ENCODE measurements around the gene RIT2. TPM values are rescaled to one million over a fixed set of nuclear protein-coding genes. Genes with fewer than 3 reads are reported as not detected.

The RIT2 gene
- total RNA-seq, 4 donors from 2014 or later, result not detected

GRCh38 chr18:42961298-42961697 is 154.2 kb downstream of the RIT2 start:
- Histone ChIP-seq H3K27me3 (no peaks in the 10 kb centered on the region), H3K27ac (no peak overlapping the region), H3K4me1 (no peaks in the 10 kb centered on the region), H3K9me3 (no peaks in the 10 kb centered on the region), H3K4me3 (no peak overlapping the region), H3K36me3 (no peaks in the 10 kb centered on the region)
- TF ChIP-seq POLR2AphosphoS5 (IDR thresholded peaks at IDR 0.05) (no peak), POLR2A (IDR thresholded peaks at IDR 0.05) (no peak), EP300 (IDR thresholded peaks at IDR 0.05) (no peak), CTCF (IDR thresholded peaks at IDR 0.05) (no peak)
- no peak for ATAC-seq
- WGBS, 2 donors (ENCODE audit: low coverage in 1 of 2), result 70 to 100% methylated on average over 2 to 3 of the region's 3 CpGs

GRCh38 chr18:42959528-42959927 is 156.0 kb downstream of the RIT2 start:
- H3K4me3 ChIP-seq, result no peak overlapping the region
- H3K36me3 ChIP-seq, result no peaks in the 10 kb centered on the region
- TF ChIP-seq EP300 (IDR thresholded peaks at IDR 0.05), result no peak
- no peak for TF ChIP-seq POLR2AphosphoS5 (IDR thresholded peaks at IDR 0.05)
- no peak for TF ChIP-seq POLR2A (IDR thresholded peaks at IDR 0.05)
- no peak for TF ChIP-seq CTCF (IDR thresholded peaks at IDR 0.05)
- ATAC-seq, result no peak
- no peaks in the 10 kb centered on the region for H3K27me3 ChIP-seq
- no peak overlapping the region for H3K27ac ChIP-seq
- WGBS, 2 donors (ENCODE audit: low coverage in 1 of 2), result 57 to 73% methylated on average over 2 of the region's 2 CpGs
- H3K4me1 ChIP-seq, result no peaks in the 10 kb centered on the region
- H3K9me3 ChIP-seq, result no peaks in the 10 kb centered on the region

GRCh38 chr18:42958353-42958752 is 157.1 kb downstream of the RIT2 start:
- H3K4me3 ChIP-seq, result no peak overlapping the region
- TF ChIP-seq POLR2A (IDR thresholded peaks at IDR 0.05) (no peak), CTCF (IDR thresholded peaks at IDR 0.05) (no peak), POLR2AphosphoS5 (IDR thresholded peaks at IDR 0.05) (no peak), EP300 (IDR thresholded peaks at IDR 0.05) (no peak)
- no peaks in the 10 kb centered on the region for H3K4me1 ChIP-seq
- no peak for ATAC-seq
- no peaks in the 10 kb centered on the region for H3K27me3 ChIP-seq
- no peak overlapping the region for H3K27ac ChIP-seq
- WGBS, 2 donors (ENCODE audit: low coverage in 1 of 2), result 81 to 85% methylated on average over 4 of the region's 4 CpGs
- no peaks in the 10 kb centered on the region for H3K9me3 ChIP-seq
- H3K36me3 ChIP-seq, result no peaks in the 10 kb centered on the region

- 81 to 85% methylated on average over 3 of the region's 3 CpGs for WGBS, 2 donors (ENCODE audit: low coverage in 1 of 2)
- no peaks in the 10 kb centered on the region for H3K4me1 ChIP-seq
- no peak overlapping the region for H3K4me3 ChIP-seq
- TF ChIP-seq POLR2AphosphoS5 (IDR thresholded peaks at IDR 0.05), result no peak
- no peak for TF ChIP-seq EP300 (IDR thresholded peaks at IDR 0.05)
- TF ChIP-seq POLR2A (IDR thresholded peaks at IDR 0.05), result no peak
- no peak for TF ChIP-seq CTCF (IDR thresholded peaks at IDR 0.05)
- no peak overlapping the region for H3K27ac ChIP-seq
- H3K9me3 ChIP-seq, result no peaks in the 10 kb centered on the region
- H3K36me3 ChIP-seq, result no peaks in the 10 kb centered on the region
- H3K27me3 ChIP-seq, result no peaks in the 10 kb centered on the region
- ATAC-seq, result no peak
Measured at GRCh38 chr18:42956287-42956686, 159.2 kb downstream of the RIT2 start.

- Histone ChIP-seq H3K4me3 (no peak overlapping the region), H3K4me1 (no peaks in the 10 kb centered on the region), H3K9me3 (no peaks in the 10 kb centered on the region), H3K27ac (no peak overlapping the region), H3K36me3 (no peaks in the 10 kb centered on the region), H3K27me3 (no peaks in the 10 kb centered on the region)
- TF ChIP-seq EP300 (IDR thresholded peaks at IDR 0.05), result no peak
- TF ChIP-seq CTCF (IDR thresholded peaks at IDR 0.05), result no peak
- TF ChIP-seq POLR2AphosphoS5 (IDR thresholded peaks at IDR 0.05), result no peak
- TF ChIP-seq POLR2A (IDR thresholded peaks at IDR 0.05), result no peak
- 20 to 55% methylated on average over 1 of the region's 1 CpG for WGBS, 2 donors (ENCODE audit: low coverage in 1 of 2)
- no peak for ATAC-seq
Measured at GRCh38 chr18:42954887-42955286, 160.6 kb downstream of the RIT2 start.
